H9 (cell line): Measurements from ENCODE around the gene NUP43. TPM values are rescaled to one million over a fixed set of nuclear protein-coding genes. Genes with fewer than 3 reads are reported as not detected.

Source experiments
- DNase-seq: peaks from one replicate; pipeline ENCODE4 v3.0.0-alpha.2; 2017
- H2AFZ ChIP-seq: one replicate; pipeline ENCODE4 v1.6.1; 2013; ENCODE audit warnings: mild to moderate bottlenecking, low read length, control low read depth, moderate library complexity
- H2AK5ac ChIP-seq: 2 replicates; pipeline ENCODE4 v1.6.1; 2013; ENCODE audit warnings: low read length, control low read depth, mixed read lengths; ENCODE audit not compliant: insufficient read length
- H2BK120ac ChIP-seq: one replicate; pipeline ENCODE4 v1.6.1; 2013; ENCODE audit warnings: low read depth, mild to moderate bottlenecking, low read length, control low read depth, inconsistent platforms; ENCODE audit not compliant: poor library complexity, severe bottlenecking
- H2BK12ac ChIP-seq: 2 replicates; pipeline ENCODE4 v1.6.1; 2013; ENCODE audit warnings: low read length, control low read depth, mixed read lengths, low read depth; ENCODE audit not compliant: insufficient read length
- H2BK15ac ChIP-seq: 2 replicates; pipeline ENCODE4 v1.6.1; 2013; ENCODE audit warnings: low read depth, low read length, control low read depth
- H2BK20ac ChIP-seq: one replicate; pipeline ENCODE4 v1.6.1; 2013; ENCODE audit warnings: low read depth, mild to moderate bottlenecking, low read length, control low read depth, inconsistent platforms; ENCODE audit not compliant: poor library complexity, severe bottlenecking
- H2BK5ac ChIP-seq: 2 replicates; pipeline ENCODE4 v1.6.1; 2013; ENCODE audit warnings: low read length, control low read depth, mixed read lengths; ENCODE audit not compliant: insufficient read length
- H3K14ac ChIP-seq: 2 replicates; pipeline ENCODE4 v1.6.1; 2013; ENCODE audit warnings: low read length, control low read depth; ENCODE audit not compliant: insufficient read depth
- H3K18ac ChIP-seq: 2 replicates; pipeline ENCODE4 v1.6.1; 2013; ENCODE audit warnings: low read depth, mild to moderate bottlenecking, mixed read lengths, low read length, control low read depth; ENCODE audit not compliant: insufficient read length
- H3K23ac ChIP-seq: 2 replicates; pipeline ENCODE4 v1.6.1; 2013; ENCODE audit warnings: low read length, control low read depth, mixed read lengths, low read depth; ENCODE audit not compliant: insufficient read length
- H3K23me2 ChIP-seq: 2 replicates; pipeline ENCODE4 v1.6.1; 2013; ENCODE audit warnings: low read depth, mild to moderate bottlenecking, mixed read lengths, low read length, control low read depth; ENCODE audit not compliant: insufficient read length, poor library complexity, severe bottlenecking
- H3K27ac ChIP-seq: 2 replicates; pipeline ENCODE4 v1.5.1; 2013; ENCODE audit warnings: low read length, control low read depth, mixed read lengths, low read depth; ENCODE audit not compliant: insufficient read length
- H3K27me3 ChIP-seq: 2 replicates; pipeline ENCODE4 v1.6.1; 2013; ENCODE audit warnings: low read length, control low read depth, inconsistent platforms; ENCODE audit not compliant: insufficient read depth
- H3K4ac ChIP-seq: 2 replicates; pipeline ENCODE4 v1.6.1; 2013; ENCODE audit warnings: low read depth, mild to moderate bottlenecking, control low read depth, inconsistent platforms, low read length, moderate library complexity
- H3K4me1 ChIP-seq: 2 replicates; pipeline ENCODE4 v1.6.1; 2013; ENCODE audit warnings: low read length, control low read depth, inconsistent platforms; ENCODE audit not compliant: insufficient read depth
- H3K4me2 ChIP-seq: 2 replicates; pipeline ENCODE4 v1.6.1; 2013; ENCODE audit warnings: low read length, control low read depth, mixed read lengths; ENCODE audit not compliant: insufficient read length, insufficient read depth
- H3K56ac ChIP-seq: 2 replicates; pipeline ENCODE4 v1.6.1; 2013; ENCODE audit warnings: low read depth, mild to moderate bottlenecking, mixed read lengths, low read length, control low read depth; ENCODE audit not compliant: insufficient read length
- H3K79me1 ChIP-seq: 2 replicates; pipeline ENCODE4 v1.6.1; 2013; ENCODE audit warnings: low read depth, mild to moderate bottlenecking, moderate library complexity, low read length, control low read depth, inconsistent platforms; ENCODE audit not compliant: insufficient read depth, poor library complexity, severe bottlenecking
- H3K79me2 ChIP-seq: 2 replicates; pipeline ENCODE4 v1.6.1; 2013; ENCODE audit warnings: low read length, control low read depth, inconsistent platforms; ENCODE audit not compliant: insufficient read depth
- H3K9ac ChIP-seq: 2 replicates; pipeline ENCODE4 v1.6.1; 2013; ENCODE audit warnings: low read length, control low read depth, mixed read lengths; ENCODE audit not compliant: insufficient read length; ENCODE audit errors: extremely low read depth
- H3K9me3 ChIP-seq: one replicate; pipeline ENCODE4 v1.6.1; 2013; ENCODE audit warnings: low read depth, low read length, inconsistent platforms; ENCODE audit not compliant: control insufficient read depth
- H3T11ph ChIP-seq: one replicate; pipeline ENCODE4 v1.6.1; 2013; ENCODE audit warnings: mild to moderate bottlenecking, low read length, control low read depth, inconsistent platforms
- H4K20me1 ChIP-seq: one replicate; pipeline ENCODE4 v1.6.1; 2013; ENCODE audit not compliant: control insufficient read depth, insufficient read length, insufficient read depth
- H4K5ac ChIP-seq: 2 replicates; pipeline ENCODE4 v1.6.1; 2013; ENCODE audit warnings: low read depth, mild to moderate bottlenecking, mixed read lengths, low read length, control low read depth; ENCODE audit not compliant: insufficient read length
- H4K8ac ChIP-seq: replicated peaks from 2 replicates; pipeline ENCODE4 v1.6.1; 2013; ENCODE audit warnings: low read length, control low read depth, mixed read lengths, low read depth; ENCODE audit not compliant: insufficient read length
- H4K91ac ChIP-seq: 2 replicates; pipeline ENCODE4 v1.6.1; 2013; ENCODE audit warnings: low read depth, mild to moderate bottlenecking, moderate library complexity, mixed read lengths, low read length, control low read depth; ENCODE audit not compliant: insufficient read length
- H3K27ac Mint-ChIP-seq, 3 experiments: 2 replicates in 2 of 3; 3 replicates in 1 of 3; pipeline ENCODE4 v1.8.0; 2020 to 2021; ENCODE audit warnings: mixed read lengths in 3 of 3, mild to moderate bottlenecking in 1 of 3, moderate library complexity in 1 of 3
- H3K27me3 Mint-ChIP-seq: 2 replicates; pipeline ENCODE4 v1.8.0; 2021; ENCODE audit warnings: low read depth, mild to moderate bottlenecking, moderate library complexity, mixed read lengths
- H3K36me3 Mint-ChIP-seq, 3 experiments: 2 replicates in 2 of 3; 3 replicates in 1 of 3; pipeline ENCODE4 v1.8.0; 2020 to 2021; ENCODE audit warnings: low read depth in 3 of 3, mixed read lengths in 3 of 3; ENCODE audit not compliant: insufficient read depth in 1 of 3
- H3K4me1 Mint-ChIP-seq, 2 experiments: 2 replicates each; pipeline ENCODE4 v1.8.0; 2020; ENCODE audit warnings: mixed read lengths in 2 of 2
- H3K4me3 Mint-ChIP-seq, 2 experiments: 2 replicates in 1 of 2; 3 replicates in 1 of 2; pipeline ENCODE4 v1.8.0; 2020 to 2021; ENCODE audit warnings: mild to moderate bottlenecking in 2 of 2, mixed read lengths in 2 of 2, moderate library complexity in 1 of 2
- H3K9me3 Mint-ChIP-seq, 2 experiments: 2 replicates in 1 of 2; 3 replicates in 1 of 2; pipeline ENCODE4 v1.8.0; 2020; ENCODE audit warnings: mild to moderate bottlenecking in 2 of 2, mixed read lengths in 2 of 2, moderate library complexity in 1 of 2
- WGBS: extraction: QIAGEN DNeasy Blood & Tissue Kit; methylation state at CpG from one replicate; pipeline ENCODE4 v1.1.7; 2013; ENCODE audit warnings: missing lambda C conversion rate, low lambda C conversion rate, mixed read lengths; ENCODE audit not compliant: insufficient read length; ENCODE audit errors: extremely low coverage; 5-methylcytosine and 5-hydroxymethylcytosine counted together
- total RNA-seq: library from RNA; stranded (reverse); gene quantifications from 2 replicates; pipeline ENCODE4 v1.2.1, GENCODE V29; 2021
- TF ChIP-seq, protein P1 (sequence below): fragments of 200-600 bp; sonication (generic); conservative IDR thresholded peaks from 3 replicates; pipeline ENCODE4 v1.8.0; 2021; ENCODE audit warnings: antibody characterized with exemption, mild to moderate bottlenecking

The NUP43 gene
- total RNA-seq, 1 experiment from 2014 or later: 92.1 TPM

DNA sequence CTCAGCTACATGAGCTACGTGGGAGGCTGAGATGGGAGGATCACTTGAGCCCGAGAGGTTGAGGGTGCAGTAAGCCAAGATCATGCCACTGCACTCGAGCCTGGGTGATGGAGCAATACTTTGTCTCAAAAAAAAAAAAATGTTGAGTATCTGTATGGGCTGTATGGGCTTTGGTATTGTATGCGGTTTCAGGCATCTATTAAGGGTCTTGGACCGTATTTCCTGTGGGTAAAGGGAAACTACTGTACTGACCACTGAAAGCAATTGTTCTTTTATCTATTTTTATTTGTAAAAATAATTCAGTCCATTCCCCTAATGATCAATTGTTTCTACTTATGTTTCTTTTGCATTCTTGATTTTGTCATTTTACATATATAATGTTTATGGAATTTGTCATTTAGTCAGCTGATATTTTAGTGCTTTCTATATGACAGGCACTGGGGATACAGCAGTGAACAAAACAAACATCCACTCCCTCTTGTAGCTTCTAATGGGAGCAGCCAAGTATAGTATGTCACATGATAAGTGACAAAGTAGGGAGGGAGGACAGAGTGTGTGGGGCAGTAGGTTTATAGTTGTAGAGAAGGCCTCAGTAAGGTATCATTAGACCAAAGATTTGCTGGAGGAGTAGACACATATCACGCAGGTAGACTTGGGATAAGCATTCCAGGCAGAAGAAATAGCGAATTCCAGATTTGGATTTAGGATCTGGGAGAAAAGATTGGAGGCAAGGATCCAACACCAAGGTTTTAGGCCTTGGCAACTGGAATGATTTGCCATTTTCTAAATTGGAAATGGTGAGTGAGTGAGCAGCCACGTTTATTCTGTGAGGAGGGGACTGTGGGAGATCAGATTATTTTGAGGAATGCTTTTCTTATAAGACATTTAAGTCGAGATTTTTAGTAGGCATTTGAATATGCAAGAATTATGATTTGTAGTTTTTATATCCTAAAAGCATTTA lies 9.3 kb upstream of the NUP43 start:
- no peak overlapping the region for H3K18ac ChIP-seq
- no peak overlapping the region for H3K4ac ChIP-seq
- no peak overlapping the region for H3K9ac ChIP-seq
- H4K8ac ChIP-seq: no peak overlapping the region
- H2BK20ac ChIP-seq: no peak overlapping the region
- no peaks in the 10 kb centered on the region for H3K79me1 ChIP-seq
- H3T11ph ChIP-seq: no peak overlapping the region
- no peak overlapping the region for H3K27ac ChIP-seq
- no peak overlapping the region for H2BK12ac ChIP-seq
- no peak overlapping the region for H4K5ac ChIP-seq
- H2AFZ ChIP-seq: no peak overlapping the region
- H4K20me1 ChIP-seq: no peaks in the 10 kb centered on the region
- Mint-ChIP-seq H3K36me3 (peaks cover 0 to 10% (median 5%) of the 10 kb centered on the region in 3 experiments; a peak in 5 of 7 replicates), H3K4me3 (no peak overlapping the region), H3K9me3 (no peaks in the 10 kb centered on the region), H3K27me3 (no peaks in the 10 kb centered on the region), H3K4me1 (peaks cover 3% of the 10 kb centered on the region in 2 experiments), H3K27ac (peak overlapping the region in 1 of 3 experiments; percentile 52; a peak in 2 of 7 replicates)
- no peaks in the 10 kb centered on the region for H3K27me3 ChIP-seq
- no peak overlapping the region for H3K56ac ChIP-seq
- H3K23ac ChIP-seq: no peak overlapping the region
- peaks cover 25% of the 10 kb centered on the region; the same call in 1 of the 2 replicates for H3K79me2 ChIP-seq
- no peak overlapping the region for H3K14ac ChIP-seq
- H2BK5ac ChIP-seq: no peak overlapping the region
- no peak overlapping the region for H4K91ac ChIP-seq
- no peak for DNase-seq
- H3K9me3 ChIP-seq: no peaks in the 10 kb centered on the region
- no peak overlapping the region for H2BK120ac ChIP-seq
- no CpG with 5 or more reads among the region's 9 CpGs for WGBS
- H2BK15ac ChIP-seq: no peak overlapping the region
- no peak overlapping the region for H2AK5ac ChIP-seq
- no peak overlapping the region for H3K4me2 ChIP-seq
- no peaks in the 10 kb centered on the region for H3K4me1 ChIP-seq
- no peaks in the 10 kb centered on the region for H3K23me2 ChIP-seq
- TF ChIP-seq, protein P1, sequence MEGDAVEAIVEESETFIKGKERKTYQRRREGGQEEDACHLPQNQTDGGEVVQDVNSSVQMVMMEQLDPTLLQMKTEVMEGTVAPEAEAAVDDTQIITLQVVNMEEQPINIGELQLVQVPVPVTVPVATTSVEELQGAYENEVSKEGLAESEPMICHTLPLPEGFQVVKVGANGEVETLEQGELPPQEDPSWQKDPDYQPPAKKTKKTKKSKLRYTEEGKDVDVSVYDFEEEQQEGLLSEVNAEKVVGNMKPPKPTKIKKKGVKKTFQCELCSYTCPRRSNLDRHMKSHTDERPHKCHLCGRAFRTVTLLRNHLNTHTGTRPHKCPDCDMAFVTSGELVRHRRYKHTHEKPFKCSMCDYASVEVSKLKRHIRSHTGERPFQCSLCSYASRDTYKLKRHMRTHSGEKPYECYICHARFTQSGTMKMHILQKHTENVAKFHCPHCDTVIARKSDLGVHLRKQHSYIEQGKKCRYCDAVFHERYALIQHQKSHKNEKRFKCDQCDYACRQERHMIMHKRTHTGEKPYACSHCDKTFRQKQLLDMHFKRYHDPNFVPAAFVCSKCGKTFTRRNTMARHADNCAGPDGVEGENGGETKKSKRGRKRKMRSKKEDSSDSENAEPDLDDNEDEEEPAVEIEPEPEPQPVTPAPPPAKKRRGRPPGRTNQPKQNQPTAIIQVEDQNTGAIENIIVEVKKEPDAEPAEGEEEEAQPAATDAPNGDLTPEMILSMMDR: no peak
